OCI-LY3 (cell line): Measurements from ENCODE around the gene ABTB2.

Experiments
- EZH2phosphoT487 ChIP-seq: fragments of 200-600 bp; shearing (Covaris generic); IDR thresholded peaks from 2 replicates; pipeline ENCODE4 v1.6.1; 2018; ENCODE audit warnings: antibody characterized with exemption, mixed run types, low read depth
- TF ChIP-seq, protein P1 (sequence below): fragments of 200-600, 300-600 bp; sonication (generic); IDR thresholded peaks from 2 replicates; pipeline ENCODE4 v1.5.1; 2014; ENCODE audit warnings: antibody characterized with exemption, low read length, low read depth

DNA sequence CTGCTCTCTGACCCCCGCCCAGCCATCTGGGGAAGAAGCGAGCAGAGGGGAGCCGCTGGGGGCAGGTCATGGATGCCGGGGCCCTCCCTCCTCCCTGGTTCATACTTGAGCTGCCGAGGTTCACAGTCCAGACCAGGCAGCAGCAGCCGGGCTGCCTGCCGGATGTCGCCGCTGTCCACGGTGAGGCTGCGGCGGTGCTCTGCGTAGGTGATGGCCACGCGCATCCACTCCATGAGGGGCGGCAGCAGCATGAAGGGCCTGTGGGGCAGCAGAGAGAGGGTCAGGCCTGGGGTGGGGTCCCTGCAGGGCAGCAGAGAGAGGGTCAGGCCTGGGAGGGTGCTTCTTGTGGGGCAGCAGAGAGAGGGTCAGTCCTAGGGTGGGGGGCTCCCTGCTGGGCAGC lies 184.8 kb downstream of the ABTB2 start:
- TF ChIP-seq, protein P1, sequence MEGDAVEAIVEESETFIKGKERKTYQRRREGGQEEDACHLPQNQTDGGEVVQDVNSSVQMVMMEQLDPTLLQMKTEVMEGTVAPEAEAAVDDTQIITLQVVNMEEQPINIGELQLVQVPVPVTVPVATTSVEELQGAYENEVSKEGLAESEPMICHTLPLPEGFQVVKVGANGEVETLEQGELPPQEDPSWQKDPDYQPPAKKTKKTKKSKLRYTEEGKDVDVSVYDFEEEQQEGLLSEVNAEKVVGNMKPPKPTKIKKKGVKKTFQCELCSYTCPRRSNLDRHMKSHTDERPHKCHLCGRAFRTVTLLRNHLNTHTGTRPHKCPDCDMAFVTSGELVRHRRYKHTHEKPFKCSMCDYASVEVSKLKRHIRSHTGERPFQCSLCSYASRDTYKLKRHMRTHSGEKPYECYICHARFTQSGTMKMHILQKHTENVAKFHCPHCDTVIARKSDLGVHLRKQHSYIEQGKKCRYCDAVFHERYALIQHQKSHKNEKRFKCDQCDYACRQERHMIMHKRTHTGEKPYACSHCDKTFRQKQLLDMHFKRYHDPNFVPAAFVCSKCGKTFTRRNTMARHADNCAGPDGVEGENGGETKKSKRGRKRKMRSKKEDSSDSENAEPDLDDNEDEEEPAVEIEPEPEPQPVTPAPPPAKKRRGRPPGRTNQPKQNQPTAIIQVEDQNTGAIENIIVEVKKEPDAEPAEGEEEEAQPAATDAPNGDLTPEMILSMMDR: no peak
- no peak for TF ChIP-seq EZH2phosphoT487
